ENCODE measurements around the gene XDH. TPM values are rescaled to one million over a fixed set of nuclear protein-coding genes. Genes with fewer than 3 reads are reported as not detected.

XDH gene
- total RNA-seq, 1 experiment from 2014 or later, result 1.4 TPM

DNA sequence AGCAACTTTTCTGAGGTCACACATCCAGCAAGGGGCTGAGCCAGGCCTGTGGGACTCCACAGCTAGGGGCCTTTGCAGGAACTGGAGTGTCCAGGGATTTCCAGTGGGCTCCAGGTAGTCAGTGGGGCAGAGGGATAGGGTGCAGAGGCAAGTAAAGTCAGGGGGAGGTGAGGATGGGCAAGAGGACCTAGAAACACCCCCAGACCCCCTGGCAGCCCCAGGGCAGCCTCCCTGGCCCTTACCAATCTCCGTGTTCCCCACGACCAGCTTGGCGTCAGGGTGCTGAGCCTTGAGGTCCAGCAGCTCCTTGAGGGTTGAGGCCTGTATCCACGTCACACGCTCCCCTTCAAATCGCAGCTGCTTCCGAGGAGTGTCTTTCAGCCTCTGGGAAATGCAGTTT is 28.4 kb downstream of the XDH start:
- H3K9me3 Mint-ChIP-seq (ENCODE audit: unreplicated experiment), result no peaks in the 10 kb centered on the region
- no peaks in the 10 kb centered on the region for H3K36me3 ChIP-seq (ENCODE audit: control insufficient read depth, insufficient read depth, low read length)
- H3K4me1 ChIP-seq, result no peaks in the 10 kb centered on the region
- DNase-seq, result no peak
- H3K4me3 Mint-ChIP-seq (ENCODE audit: unreplicated experiment), result no peak overlapping the region
- intact Hi-C loops (cut with micrococcal nuclease; ENCODE audit: unreplicated experiment), result no loop called here
- H3K4me1 Mint-ChIP-seq (ENCODE audit: low read depth, unreplicated experiment), result peaks cover 11% of the 10 kb centered on the region
- no TSS peak for BruUV-seq (replicated peaks)
- H3K36me3 Mint-ChIP-seq (ENCODE audit: insufficient read depth, unreplicated experiment), result no peaks in the 10 kb centered on the region
- ChIA-PET CTCF (no interaction called here), POLR2A (no interaction called here)
- no peaks in the 10 kb centered on the region for H3K27me3 ChIP-seq (replicated peaks; ENCODE audit: control insufficient read depth, insufficient read depth, low read length)
- no peak overlapping the region for H3K4me3 ChIP-seq (ENCODE audit: low read depth, low read length)
- no peaks in the 10 kb centered on the region for H3K9me3 ChIP-seq
- H3K27me3 Mint-ChIP-seq (ENCODE audit: insufficient read depth, unreplicated experiment), result no peaks in the 10 kb centered on the region
- TF ChIP-seq, protein P1, sequence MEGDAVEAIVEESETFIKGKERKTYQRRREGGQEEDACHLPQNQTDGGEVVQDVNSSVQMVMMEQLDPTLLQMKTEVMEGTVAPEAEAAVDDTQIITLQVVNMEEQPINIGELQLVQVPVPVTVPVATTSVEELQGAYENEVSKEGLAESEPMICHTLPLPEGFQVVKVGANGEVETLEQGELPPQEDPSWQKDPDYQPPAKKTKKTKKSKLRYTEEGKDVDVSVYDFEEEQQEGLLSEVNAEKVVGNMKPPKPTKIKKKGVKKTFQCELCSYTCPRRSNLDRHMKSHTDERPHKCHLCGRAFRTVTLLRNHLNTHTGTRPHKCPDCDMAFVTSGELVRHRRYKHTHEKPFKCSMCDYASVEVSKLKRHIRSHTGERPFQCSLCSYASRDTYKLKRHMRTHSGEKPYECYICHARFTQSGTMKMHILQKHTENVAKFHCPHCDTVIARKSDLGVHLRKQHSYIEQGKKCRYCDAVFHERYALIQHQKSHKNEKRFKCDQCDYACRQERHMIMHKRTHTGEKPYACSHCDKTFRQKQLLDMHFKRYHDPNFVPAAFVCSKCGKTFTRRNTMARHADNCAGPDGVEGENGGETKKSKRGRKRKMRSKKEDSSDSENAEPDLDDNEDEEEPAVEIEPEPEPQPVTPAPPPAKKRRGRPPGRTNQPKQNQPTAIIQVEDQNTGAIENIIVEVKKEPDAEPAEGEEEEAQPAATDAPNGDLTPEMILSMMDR (IDR thresholded peaks at IDR 0.05; ENCODE audit: insufficient read depth in 1 of 2, low read depth in 1 of 2, low read length in 1 of 2, severe bottlenecking in 1 of 2, unreplicated experiment in 1 of 2), result no peak
- H3K27ac Mint-ChIP-seq (ENCODE audit: unreplicated experiment), result no peak overlapping the region

DNA sequence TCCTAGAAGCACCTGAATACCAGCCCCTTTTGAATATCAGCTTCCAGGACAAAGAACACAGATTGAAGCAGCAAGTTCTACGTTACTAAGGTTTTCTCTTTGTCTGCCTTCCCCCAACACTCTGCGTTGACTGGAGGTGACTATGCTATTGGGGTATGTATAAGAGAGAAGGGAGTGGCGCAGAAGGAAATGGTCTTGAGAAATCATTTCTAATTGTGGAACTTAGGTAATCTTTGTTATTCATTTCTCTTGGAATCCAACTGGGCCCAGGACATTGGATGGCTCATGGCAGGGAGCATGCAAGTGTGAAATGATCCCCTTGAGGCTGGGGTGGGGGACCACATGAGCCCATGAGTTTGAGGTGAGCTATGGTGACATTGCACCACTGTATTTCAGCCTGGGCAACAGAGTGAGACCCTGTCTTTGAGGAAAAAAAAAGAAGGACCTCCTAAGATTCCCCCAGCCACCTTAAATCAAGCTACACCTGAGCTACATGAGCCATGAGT is 29.7 kb downstream of the XDH start:
- no peak overlapping the region for H3K4me3 ChIP-seq (ENCODE audit: low read depth, low read length)
- no peaks in the 10 kb centered on the region for H3K36me3 Mint-ChIP-seq (ENCODE audit: insufficient read depth, unreplicated experiment)
- no peaks in the 10 kb centered on the region for H3K27me3 Mint-ChIP-seq (ENCODE audit: insufficient read depth, unreplicated experiment)
- H3K27ac Mint-ChIP-seq (ENCODE audit: unreplicated experiment), result no peak overlapping the region
- peaks cover 11% of the 10 kb centered on the region for H3K4me1 Mint-ChIP-seq (ENCODE audit: low read depth, unreplicated experiment)
- ChIA-PET POLR2A (no interaction called here), CTCF (no interaction called here)
- no peak overlapping the region for H3K4me3 Mint-ChIP-seq (ENCODE audit: unreplicated experiment)
- no peaks in the 10 kb centered on the region for H3K4me1 ChIP-seq
- H3K36me3 ChIP-seq (ENCODE audit: control insufficient read depth, insufficient read depth, low read length), result no peaks in the 10 kb centered on the region
- BruUV-seq (replicated peaks), result no TSS peak
- H3K9me3 ChIP-seq, result no peaks in the 10 kb centered on the region
- no peaks in the 10 kb centered on the region for H3K27me3 ChIP-seq (replicated peaks; ENCODE audit: control insufficient read depth, insufficient read depth, low read length)
- intact Hi-C loops (cut with micrococcal nuclease; ENCODE audit: unreplicated experiment), result no loop called here
- no peak for DNase-seq
- no peaks in the 10 kb centered on the region for H3K9me3 Mint-ChIP-seq (ENCODE audit: unreplicated experiment)
- TF ChIP-seq, protein P1 (IDR thresholded peaks at IDR 0.05; ENCODE audit: insufficient read depth in 1 of 2, low read depth in 1 of 2, low read length in 1 of 2, severe bottlenecking in 1 of 2, unreplicated experiment in 1 of 2), result no peak

DNA sequence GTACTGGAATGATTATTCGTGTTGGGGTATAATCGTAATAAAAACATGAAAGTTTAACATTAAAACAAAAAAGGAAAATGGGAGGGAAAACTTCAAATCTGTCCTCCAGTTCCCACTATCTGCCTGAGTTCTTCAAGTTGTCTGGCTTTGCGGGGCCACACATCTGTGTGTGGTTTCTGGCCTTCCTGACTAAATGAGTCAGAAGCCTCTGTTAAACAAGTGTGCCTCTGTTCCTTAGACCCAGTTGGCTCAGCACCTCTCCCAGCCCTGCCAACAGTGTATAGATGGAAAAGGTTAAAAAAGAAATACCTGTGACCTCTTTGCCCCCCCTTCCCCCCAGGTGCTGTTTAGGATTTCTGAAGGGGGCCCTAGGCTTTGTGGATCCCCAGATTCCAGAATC is 30.2 kb downstream of the XDH start:
- ChIA-PET POLR2A (no interaction called here), CTCF (no interaction called here)
- H3K27me3 Mint-ChIP-seq (ENCODE audit: insufficient read depth, unreplicated experiment), result no peaks in the 10 kb centered on the region
- H3K27ac Mint-ChIP-seq (ENCODE audit: unreplicated experiment), result no peak overlapping the region
- no peaks in the 10 kb centered on the region for H3K4me1 ChIP-seq
- no peak for DNase-seq
- TF ChIP-seq, protein P1 (IDR thresholded peaks at IDR 0.05; ENCODE audit: insufficient read depth in 1 of 2, low read depth in 1 of 2, low read length in 1 of 2, severe bottlenecking in 1 of 2, unreplicated experiment in 1 of 2), result no peak
- no peaks in the 10 kb centered on the region for H3K36me3 ChIP-seq (ENCODE audit: control insufficient read depth, insufficient read depth, low read length)
- peaks cover 11% of the 10 kb centered on the region for H3K4me1 Mint-ChIP-seq (ENCODE audit: low read depth, unreplicated experiment)
- no peak overlapping the region for H3K4me3 ChIP-seq (ENCODE audit: low read depth, low read length)
- H3K9me3 Mint-ChIP-seq (ENCODE audit: unreplicated experiment), result no peaks in the 10 kb centered on the region
- no peaks in the 10 kb centered on the region for H3K9me3 ChIP-seq
- H3K36me3 Mint-ChIP-seq (ENCODE audit: insufficient read depth, unreplicated experiment), result no peaks in the 10 kb centered on the region
- intact Hi-C loops (cut with micrococcal nuclease; ENCODE audit: unreplicated experiment), result no loop called here
- no TSS peak for BruUV-seq (replicated peaks)
- H3K4me3 Mint-ChIP-seq (ENCODE audit: unreplicated experiment), result no peak overlapping the region
- H3K27me3 ChIP-seq (replicated peaks; ENCODE audit: control insufficient read depth, insufficient read depth, low read length), result no peaks in the 10 kb centered on the region
